Astrocyte (in vitro differentiated cells and primary cell): ENCODE results near the gene PTPRD. TPM values are rescaled to one million over a fixed set of nuclear protein-coding genes. Genes with fewer than 3 reads are reported as not detected.
A peak's percentile ranks its signal among the peaks of the same experiment; 100 is the strongest.

Source experiments
- DNase-seq: peaks from one replicate; pipeline ENCODE4 v3.0.0-alpha.2; 2010; ENCODE audit warnings: low read depth
- FAIRE-seq: peaks from 2 replicates; lab custom pipeline; 2011; peaks lifted over from hg19 to GRCh38; lab: Jason Lieb, UNC
- H2AFZ ChIP-seq: 2 replicates; pipeline ENCODE4 v1.6.0; 2012; ENCODE audit warnings: low read depth, low read length, inconsistent platforms
- H3K27ac ChIP-seq: 2 replicates; pipeline ENCODE4 v1.5.1; 2011; ENCODE audit warnings: low read depth, low read length, inconsistent platforms
- H3K27me3 ChIP-seq: 2 replicates; pipeline ENCODE4 v1.6.0; 2011; ENCODE audit warnings: low read length, inconsistent platforms; ENCODE audit not compliant: insufficient read depth
- H3K36me3 ChIP-seq: 2 replicates; pipeline ENCODE4 v1.5.1; 2011; ENCODE audit warnings: low read length, inconsistent platforms; ENCODE audit not compliant: insufficient read depth
- H3K4me1 ChIP-seq: 2 replicates; pipeline ENCODE4 v1.5.1; 2011; ENCODE audit warnings: low read length, inconsistent platforms; ENCODE audit not compliant: insufficient read depth
- H3K4me2 ChIP-seq: 2 replicates; pipeline ENCODE4 v1.6.0; 2012; ENCODE audit warnings: low read length, inconsistent platforms
- H3K4me3 ChIP-seq: 2 replicates; pipeline ENCODE4 v1.5.1; 2011; ENCODE audit warnings: low read depth, mild to moderate bottlenecking, low read length, inconsistent platforms; ENCODE audit not compliant: insufficient read depth
- H3K79me2 ChIP-seq: 2 replicates; pipeline ENCODE4 v1.6.0; 2012; ENCODE audit warnings: mild to moderate bottlenecking, low read length, inconsistent platforms; ENCODE audit not compliant: insufficient read depth
- H3K9ac ChIP-seq: 2 replicates; pipeline ENCODE4 v1.6.0; 2012; ENCODE audit warnings: mild to moderate bottlenecking, low read length, inconsistent platforms
- H3K9me3 ChIP-seq: 2 replicates; pipeline ENCODE4 v1.5.1; 2012; ENCODE audit warnings: low read depth, mild to moderate bottlenecking, low read length, inconsistent platforms; ENCODE audit not compliant: insufficient read depth
- H4K20me1 ChIP-seq: 2 replicates; pipeline ENCODE4 v1.6.0; 2012; ENCODE audit warnings: low read length, inconsistent platforms; ENCODE audit not compliant: insufficient read depth
- H3K27ac Mint-ChIP-seq: one replicate; pipeline ENCODE4 v1.8.0; 2021; ENCODE audit warnings: mild to moderate bottlenecking, mixed read lengths; ENCODE audit not compliant: unreplicated experiment
- H3K27me3 Mint-ChIP-seq: one replicate; pipeline ENCODE4 v1.8.0; 2021; ENCODE audit warnings: low read depth, mixed read lengths; ENCODE audit not compliant: unreplicated experiment
- H3K36me3 Mint-ChIP-seq: one replicate; pipeline ENCODE4 v1.8.0; 2021; ENCODE audit warnings: low read depth, mixed read lengths; ENCODE audit not compliant: unreplicated experiment
- H3K4me1 Mint-ChIP-seq: one replicate; pipeline ENCODE4 v1.8.0; 2021; ENCODE audit warnings: low read depth, mixed read lengths; ENCODE audit not compliant: unreplicated experiment
- H3K4me3 Mint-ChIP-seq: one replicate; pipeline ENCODE4 v1.8.0; 2021; ENCODE audit warnings: mild to moderate bottlenecking, moderate library complexity, mixed read lengths; ENCODE audit not compliant: unreplicated experiment
- H3K9me3 Mint-ChIP-seq: one replicate; pipeline ENCODE4 v1.8.0; 2021; ENCODE audit warnings: mild to moderate bottlenecking, mixed read lengths; ENCODE audit not compliant: unreplicated experiment
- CTCF ChIP-seq: IDR thresholded peaks from 2 replicates; pipeline ENCODE4 v1.5.1; 2011; ENCODE audit warnings: low read depth, mild to moderate bottlenecking, inconsistent platforms, low read length, moderate library complexity; ENCODE audit not compliant: insufficient read depth
- EZH2 ChIP-seq: IDR thresholded peaks from 2 replicates; pipeline ENCODE4 v1.6.1; 2012; ENCODE audit warnings: mild to moderate bottlenecking, low read length, inconsistent platforms; ENCODE audit not compliant: insufficient read depth
- total RNA-seq: library from RNA; stranded (reverse); gene quantifications from 2 replicates; pipeline ENCODE4 v1.2.1, GENCODE V29; 2021

The PTPRD gene
- total RNA-seq, 1 donor from 2014 or later = 88.1 TPM

- no peaks in the 10 kb centered on the region for H4K20me1 ChIP-seq
- no peaks in the 10 kb centered on the region for H3K36me3 ChIP-seq
- Mint-ChIP-seq H3K4me3 (peak overlapping the region; percentile 97), H3K9me3 (no peaks in the 10 kb centered on the region), H3K27ac (peak overlapping the region; percentile 82), H3K36me3 (no peaks in the 10 kb centered on the region), H3K27me3 (no peaks in the 10 kb centered on the region), H3K4me1 (peaks cover 28% of the 10 kb centered on the region)
- H3K27me3 ChIP-seq = peaks cover 17% of the 10 kb centered on the region
- peak overlapping the region; percentile 71 for H3K4me3 ChIP-seq
- DNase-seq = no peak
- H3K4me1 ChIP-seq = peaks cover 16% of the 10 kb centered on the region
- FAIRE-seq = no peak
- H3K79me2 ChIP-seq = peaks cover 7% of the 10 kb centered on the region
- H2AFZ ChIP-seq = peak overlapping the region; percentile 92
- H3K9ac ChIP-seq = peak overlapping the region; percentile 74
- H3K27ac ChIP-seq = no peak overlapping the region
- TF ChIP-seq EZH2 (no peak), CTCF (no peak)
- peak overlapping the region; percentile 90 for H3K4me2 ChIP-seq
- no peaks in the 10 kb centered on the region for H3K9me3 ChIP-seq
Measured at GRCh38 chr9:8856396-8857067, 1756.3 kb downstream of the PTPRD start.

- no peak for DNase-seq
- no peaks in the 10 kb centered on the region for H4K20me1 ChIP-seq
- TF ChIP-seq EZH2 (no peak), CTCF (peak; percentile 35)
- Mint-ChIP-seq H3K27ac (no peak overlapping the region), H3K27me3 (no peaks in the 10 kb centered on the region), H3K36me3 (no peaks in the 10 kb centered on the region), H3K4me1 (peaks cover 24% of the 10 kb centered on the region), H3K9me3 (no peaks in the 10 kb centered on the region), H3K4me3 (peak overlapping the region; percentile 58)
- H3K27ac ChIP-seq = no peak overlapping the region
- peaks cover 7% of the 10 kb centered on the region for H3K79me2 ChIP-seq
- H3K4me1 ChIP-seq = peaks cover 16% of the 10 kb centered on the region
- H2AFZ ChIP-seq = no peak overlapping the region
- no peaks in the 10 kb centered on the region for H3K9me3 ChIP-seq
- H3K4me2 ChIP-seq = no peak overlapping the region
- H3K36me3 ChIP-seq = no peaks in the 10 kb centered on the region
- peaks cover 14% of the 10 kb centered on the region for H3K27me3 ChIP-seq
- FAIRE-seq = no peak
- no peak overlapping the region for H3K9ac ChIP-seq
- no peak overlapping the region for H3K4me3 ChIP-seq
Measured at GRCh38 chr9:8855046-8855445, 1757.8 kb downstream of the PTPRD start.

- H3K9me3 ChIP-seq = no peaks in the 10 kb centered on the region
- no peaks in the 10 kb centered on the region for H3K36me3 ChIP-seq
- H3K36me3 Mint-ChIP-seq = no peaks in the 10 kb centered on the region
- no peak overlapping the region for H3K27ac Mint-ChIP-seq
- H2AFZ ChIP-seq = no peak overlapping the region
- peaks cover 10% of the 10 kb centered on the region for H3K27me3 ChIP-seq
- H3K9me3 Mint-ChIP-seq = peaks cover 2% of the 10 kb centered on the region
- peaks cover 8% of the 10 kb centered on the region for H3K4me1 ChIP-seq
- no peak overlapping the region for H3K9ac ChIP-seq
- H3K4me2 ChIP-seq = no peak overlapping the region
- no peaks in the 10 kb centered on the region for H4K20me1 ChIP-seq
- peaks cover 20% of the 10 kb centered on the region for H3K4me1 Mint-ChIP-seq
- no peak overlapping the region for H3K4me3 ChIP-seq
- DNase-seq (no peak), FAIRE-seq (no peak)
- no peak overlapping the region for H3K4me3 Mint-ChIP-seq
- peaks cover 7% of the 10 kb centered on the region for H3K79me2 ChIP-seq
- no peak for TF ChIP-seq EZH2
- no peaks in the 10 kb centered on the region for H3K27me3 Mint-ChIP-seq
- H3K27ac ChIP-seq = no peak overlapping the region
Measured at GRCh38 chr9:8852301-8852864, 1760.4 kb downstream of the PTPRD start.
